Liver (tissue), 9 donors: ENCODE measurements around the gene SPECC1L. TPM values are rescaled to one million over a fixed set of nuclear protein-coding genes. Genes with fewer than 3 reads are reported as not detected.

Source experiments
- DNase-seq: peaks from one replicate; pipeline ENCODE4 v3.0.0-alpha.2; 2017; ENCODE audit warnings: low spot score
- H3K27ac ChIP-seq, 2 donors: one replicate each; pipeline ENCODE4 v1.7.0; 2013; ENCODE audit warnings: inconsistent platforms in 2 of 2, low read length in 2 of 2, control low read depth in 1 of 2, low read depth in 1 of 2, mild to moderate bottlenecking in 1 of 2
- H3K27me3 ChIP-seq, 4 donors: one replicate each; pipeline versions ENCODE4 v1.6.1 to v1.7.0; 2013; ENCODE audit warnings: low read length in 3 of 4, inconsistent platforms in 1 of 4, mild to moderate bottlenecking in 1 of 4, moderate library complexity in 1 of 4; ENCODE audit not compliant: control insufficient read depth in 4 of 4, insufficient read depth in 4 of 4
- H3K36me3 ChIP-seq, 4 donors: one replicate each; pipeline versions ENCODE4 v1.6.1 to v1.7.0; 2013; ENCODE audit warnings: low read length in 3 of 4, mild to moderate bottlenecking in 3 of 4, low read depth in 1 of 4, moderate library complexity in 1 of 4; ENCODE audit not compliant: control insufficient read depth in 4 of 4, insufficient read depth in 3 of 4
- H3K4me1 ChIP-seq, 4 donors: one replicate each; pipeline versions ENCODE4 v1.6.1 to v1.7.0; 2013; ENCODE audit warnings: low read length in 3 of 4, mild to moderate bottlenecking in 3 of 4, moderate library complexity in 1 of 4; ENCODE audit not compliant: control insufficient read depth in 4 of 4, insufficient read depth in 4 of 4
- H3K4me3 ChIP-seq, 3 donors: one replicate each; pipeline versions ENCODE4 v1.6.1 to v1.7.0; 2013; ENCODE audit warnings: low read length in 3 of 3, control low read depth in 1 of 3, low read depth in 1 of 3, mild to moderate bottlenecking in 1 of 3
- H3K9ac ChIP-seq, 2 donors: one replicate each; pipeline ENCODE4 v1.7.0; 2013; ENCODE audit warnings: low read length in 2 of 2, mild to moderate bottlenecking in 2 of 2, moderate library complexity in 2 of 2, control low read depth in 1 of 2, low read depth in 1 of 2
- H3K9me3 ChIP-seq, 4 donors: one replicate each; pipeline versions ENCODE4 v1.6.1 to v1.7.0; 2013; ENCODE audit warnings: low read length in 3 of 4; ENCODE audit not compliant: control insufficient read depth in 4 of 4
- ATF3 ChIP-seq: IDR thresholded peaks from 2 replicates; pipeline ENCODE4 v1.6.1; 2016; ENCODE audit warnings: antibody characterized with exemption
- EGR1 ChIP-seq, 2 donors: IDR thresholded peaks; 2 replicates each; pipeline ENCODE4 v1.6.1; 2016 to 2018; ENCODE audit warnings: antibody characterized with exemption in 2 of 2, low read depth in 2 of 2
- FOXA1 ChIP-seq: IDR thresholded peaks from 2 replicates; pipeline ENCODE4 v1.6.1; 2016; ENCODE audit warnings: antibody characterized with exemption
- FOXA2 ChIP-seq: IDR thresholded peaks from 2 replicates; pipeline ENCODE4 v1.6.1; 2016; ENCODE audit warnings: antibody characterized with exemption
- GABPA ChIP-seq, 2 donors: IDR thresholded peaks in 1 of 2; conservative IDR thresholded peaks in 1 of 2; 2 replicates each; pipeline ENCODE4 v1.6.1; 2016; ENCODE audit warnings: antibody characterized with exemption in 2 of 2, mild to moderate bottlenecking in 1 of 2, moderate library complexity in 1 of 2
- HNF4A ChIP-seq, 2 donors: conservative IDR thresholded peaks; 2 replicates each; pipeline ENCODE4 v1.6.1; 2016; ENCODE audit warnings: antibody characterized with exemption in 2 of 2, mild to moderate bottlenecking in 2 of 2
- HNF4G ChIP-seq: IDR thresholded peaks from 2 replicates; pipeline ENCODE4 v1.6.1; 2016; ENCODE audit warnings: antibody characterized with exemption
- JUND ChIP-seq, 2 donors: IDR thresholded peaks; 2 replicates each; pipeline ENCODE4 v1.6.1; 2016; ENCODE audit warnings: antibody characterized with exemption in 2 of 2
- NR2F2 ChIP-seq: IDR thresholded peaks from 2 replicates; pipeline ENCODE4 v1.6.1; 2016; ENCODE audit warnings: antibody characterized with exemption
- RAD21 ChIP-seq, 2 donors: IDR thresholded peaks; 2 replicates each; pipeline ENCODE4 v1.6.1; 2016; ENCODE audit warnings: antibody characterized with exemption in 2 of 2, mild to moderate bottlenecking in 2 of 2
- REST ChIP-seq: IDR thresholded peaks from 2 replicates; pipeline ENCODE4 v1.6.1; 2016; ENCODE audit warnings: antibody characterized with exemption, mild to moderate bottlenecking
- SP1 ChIP-seq: IDR thresholded peaks from 2 replicates; pipeline ENCODE4 v1.6.1; 2018; ENCODE audit warnings: antibody characterized with exemption, mild to moderate bottlenecking
- TAF1 ChIP-seq: conservative IDR thresholded peaks from 2 replicates; pipeline ENCODE4 v1.6.1; 2016; ENCODE audit warnings: antibody characterized with exemption, mild to moderate bottlenecking
- WGBS: extraction: QIAGEN DNeasy Blood & Tissue Kit; methylation state at CpG from one replicate; pipeline ENCODE4 v1.1.7; 2013; 5-methylcytosine and 5-hydroxymethylcytosine counted together
- polyA plus RNA-seq, 2 donors: library from polyadenylated mRNA; stranded (reverse) in 1 of 2; unstranded in 1 of 2; fragments of 200-250 nt in 1 of 2; fragments of >200 nt in 1 of 2; fragmentation: Nextera tagmentation in 1 of 2; extraction: Ambion mirVana in 1 of 2; gene quantifications; one replicate each; pipeline versions ENCODE4 v1.2.1 to v1.2.3, GENCODE V29; 2013 to 2015
- total RNA-seq, 2 donors: library from RNA; depleted of rRNA; stranded (reverse); fragments of >200 nt; gene quantifications; one replicate each; pipeline ENCODE4 v1.2.3, GENCODE V29; 2014
- TF ChIP-seq, protein P1 (sequence below): fragments of 150-350 bp; IDR thresholded peaks from 2 replicates; pipeline ENCODE4 v1.5.1; 2017; ENCODE audit warnings: improper control_type of control experiment, low read depth, low read length; ENCODE audit not compliant: missing input control
- TF ChIP-seq, protein P2 (sequence below): IDR thresholded peaks from 2 replicates; pipeline ENCODE4 v1.6.1; 2016; ENCODE audit warnings: antibody characterized with exemption
- TF ChIP-seq, protein P3 (sequence below): IDR thresholded peaks from 2 replicates; pipeline ENCODE4 v1.6.1; 2016; ENCODE audit warnings: antibody characterized with exemption
- donor health status: healthy.
- donor health status: healthy.
- donor health status: healthy.
- donor health status: healthy.
- donor health status: healthy.

Gene SPECC1L
- total and polyA plus RNA-seq, 4 donors = 5.4 to 22.3 (median 12.3) TPM

DNA sequence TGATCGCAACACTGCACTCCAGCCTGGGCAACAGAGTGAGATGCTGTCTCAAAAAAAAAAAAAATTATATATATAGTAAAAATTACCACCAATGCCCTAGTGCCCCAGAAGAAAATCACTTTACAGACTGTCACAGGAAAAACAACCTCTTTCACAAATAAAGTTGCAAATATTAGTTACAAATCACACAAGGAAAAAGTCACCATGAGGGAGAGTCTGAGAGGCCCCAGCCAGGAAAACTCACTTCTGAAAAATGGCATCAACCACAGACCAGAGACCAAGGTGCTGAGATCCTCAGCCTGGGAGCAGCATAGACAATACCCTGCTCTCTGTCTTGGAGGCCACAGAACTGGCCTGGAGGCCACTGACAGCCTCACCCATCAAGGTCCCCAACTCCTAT, 46.2 kb upstream of the SPECC1L start (continued):
- TF ChIP-seq, protein P1, sequence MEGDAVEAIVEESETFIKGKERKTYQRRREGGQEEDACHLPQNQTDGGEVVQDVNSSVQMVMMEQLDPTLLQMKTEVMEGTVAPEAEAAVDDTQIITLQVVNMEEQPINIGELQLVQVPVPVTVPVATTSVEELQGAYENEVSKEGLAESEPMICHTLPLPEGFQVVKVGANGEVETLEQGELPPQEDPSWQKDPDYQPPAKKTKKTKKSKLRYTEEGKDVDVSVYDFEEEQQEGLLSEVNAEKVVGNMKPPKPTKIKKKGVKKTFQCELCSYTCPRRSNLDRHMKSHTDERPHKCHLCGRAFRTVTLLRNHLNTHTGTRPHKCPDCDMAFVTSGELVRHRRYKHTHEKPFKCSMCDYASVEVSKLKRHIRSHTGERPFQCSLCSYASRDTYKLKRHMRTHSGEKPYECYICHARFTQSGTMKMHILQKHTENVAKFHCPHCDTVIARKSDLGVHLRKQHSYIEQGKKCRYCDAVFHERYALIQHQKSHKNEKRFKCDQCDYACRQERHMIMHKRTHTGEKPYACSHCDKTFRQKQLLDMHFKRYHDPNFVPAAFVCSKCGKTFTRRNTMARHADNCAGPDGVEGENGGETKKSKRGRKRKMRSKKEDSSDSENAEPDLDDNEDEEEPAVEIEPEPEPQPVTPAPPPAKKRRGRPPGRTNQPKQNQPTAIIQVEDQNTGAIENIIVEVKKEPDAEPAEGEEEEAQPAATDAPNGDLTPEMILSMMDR = no peak
- TF ChIP-seq HNF4A (conservative IDR thresholded peaks at IDR 0.05) (no peak), RAD21 (IDR thresholded peaks at IDR 0.05) (no peak), FOXA2 (no peak), EGR1 (IDR thresholded peaks at IDR 0.05; ENCODE audit: low read depth in 2 of 2) (no peak)

DNA sequence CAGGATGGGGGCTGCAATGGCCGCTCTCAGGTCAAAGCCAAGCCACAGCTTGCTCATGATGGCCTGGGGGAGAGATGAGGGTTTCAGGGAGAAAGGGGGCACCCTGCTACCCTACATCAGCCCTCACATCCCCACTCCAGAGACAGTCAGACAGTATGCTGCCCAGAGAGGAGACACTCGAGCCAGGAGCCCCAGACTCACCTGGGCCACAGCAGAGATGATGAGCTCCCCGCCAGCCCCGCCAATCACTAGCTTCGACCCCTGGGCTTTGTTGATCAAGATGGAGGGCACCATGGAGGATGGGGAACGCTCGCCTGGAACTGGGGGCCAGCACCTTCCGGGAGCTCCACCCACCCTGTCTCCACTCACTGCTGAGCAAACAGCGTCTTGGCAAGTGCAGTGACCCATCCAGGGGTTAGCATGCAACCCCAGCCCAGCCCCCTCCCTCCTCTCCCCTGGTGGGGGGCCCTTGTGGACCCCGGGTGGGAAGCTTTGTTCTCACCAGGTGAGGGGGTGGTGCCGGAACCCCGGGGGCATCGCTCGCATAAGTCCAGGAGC, 45.5 kb upstream of the SPECC1L start:
- peaks cover 0 to 4% (median 3%) of the 10 kb centered on the region in 4 donors for H3K9me3 ChIP-seq
- TF ChIP-seq FOXA1 = no peak
- TF ChIP-seq TAF1 = no peak
- TF ChIP-seq, protein P2, sequence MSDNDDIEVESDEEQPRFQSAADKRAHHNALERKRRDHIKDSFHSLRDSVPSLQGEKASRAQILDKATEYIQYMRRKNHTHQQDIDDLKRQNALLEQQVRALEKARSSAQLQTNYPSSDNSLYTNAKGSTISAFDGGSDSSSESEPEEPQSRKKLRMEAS = no peak
- TF ChIP-seq ATF3 = no peak
- no peak for TF ChIP-seq EGR1 (IDR thresholded peaks at IDR 0.05; ENCODE audit: low read depth in 2 of 2)
- no peak for TF ChIP-seq REST
- no peak for TF ChIP-seq SP1
- TF ChIP-seq FOXA2 = no peak
- H3K4me3 ChIP-seq = no peak overlapping the region
- H3K4me1 ChIP-seq = no peaks in the 10 kb centered on the region
- no peak overlapping the region for H3K27ac ChIP-seq
- no peaks in the 10 kb centered on the region for H3K36me3 ChIP-seq
- DNase-seq = no peak
- no peak overlapping the region for H3K9ac ChIP-seq
- 86% methylated on average over 14 of the region's 14 CpGs for WGBS
- H3K27me3 ChIP-seq = no peaks in the 10 kb centered on the region

GRCh38 chr22:24225951-24226350, 44.7 kb upstream of the SPECC1L start:
- no peak overlapping the region for H3K27ac ChIP-seq
- no peaks in the 10 kb centered on the region for H3K27me3 ChIP-seq
- no peak overlapping the region for H3K4me3 ChIP-seq
- no peaks in the 10 kb centered on the region for H3K4me1 ChIP-seq
- TF ChIP-seq, protein P1 = no peak
- TF ChIP-seq GABPA (IDR thresholded peaks at IDR 0.05 in 1 of 2, conservative IDR thresholded peaks at IDR 0.05 in 1 of 2) (no peak), JUND (IDR thresholded peaks at IDR 0.05) (no peak), NR2F2 (no peak), HNF4G (no peak)
- TF ChIP-seq, protein P3, sequence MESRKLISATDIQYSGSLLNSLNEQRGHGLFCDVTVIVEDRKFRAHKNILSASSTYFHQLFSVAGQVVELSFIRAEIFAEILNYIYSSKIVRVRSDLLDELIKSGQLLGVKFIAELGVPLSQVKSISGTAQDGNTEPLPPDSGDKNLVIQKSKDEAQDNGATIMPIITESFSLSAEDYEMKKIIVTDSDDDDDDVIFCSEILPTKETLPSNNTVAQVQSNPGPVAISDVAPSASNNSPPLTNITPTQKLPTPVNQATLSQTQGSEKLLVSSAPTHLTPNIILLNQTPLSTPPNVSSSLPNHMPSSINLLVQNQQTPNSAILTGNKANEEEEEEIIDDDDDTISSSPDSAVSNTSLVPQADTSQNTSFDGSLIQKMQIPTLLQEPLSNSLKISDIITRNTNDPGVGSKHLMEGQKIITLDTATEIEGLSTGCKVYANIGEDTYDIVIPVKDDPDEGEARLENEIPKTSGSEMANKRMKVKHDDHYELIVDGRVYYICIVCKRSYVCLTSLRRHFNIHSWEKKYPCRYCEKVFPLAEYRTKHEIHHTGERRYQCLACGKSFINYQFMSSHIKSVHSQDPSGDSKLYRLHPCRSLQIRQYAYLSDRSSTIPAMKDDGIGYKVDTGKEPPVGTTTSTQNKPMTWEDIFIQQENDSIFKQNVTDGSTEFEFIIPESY = no peak
- no peak overlapping the region for H3K9ac ChIP-seq
- H3K36me3 ChIP-seq = no peaks in the 10 kb centered on the region
- 95% methylated on average over 14 of the region's 14 CpGs for WGBS
- no peak for DNase-seq
- H3K9me3 ChIP-seq = peaks cover 0 to 4% (median 3%) of the 10 kb centered on the region in 4 donors
